ENCODE data around the gene IFNL2.
"Not testable (repeated sequence)": the region's sequence is repeated elsewhere in the genome, so short reads cannot be mapped to it uniquely, and the experiment has no call there.

The IFNL2 gene

DNA sequence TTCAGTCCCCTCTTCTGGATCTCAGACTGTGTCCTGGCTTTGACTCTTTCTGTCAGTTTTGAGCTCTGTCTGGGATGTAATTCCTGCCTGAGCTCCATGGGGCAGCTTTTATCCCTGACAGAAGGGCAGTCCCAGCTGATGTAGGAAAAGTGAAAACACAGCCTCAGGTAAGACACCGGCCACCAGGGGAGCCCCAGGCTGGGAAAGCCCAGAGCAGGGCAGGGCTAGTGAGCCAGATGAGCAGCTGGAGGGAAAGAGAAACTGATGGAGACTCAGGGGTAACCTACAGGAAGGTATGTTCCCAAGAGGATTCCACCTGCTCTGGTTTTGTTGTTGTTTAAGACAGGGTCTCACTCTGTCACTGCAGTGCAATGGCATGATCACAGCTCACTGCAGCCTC is 23.0 kb upstream of the IFNL2 start:
- H3K4me1 Mint-ChIP-seq (ENCODE audit: low read depth); intact Hi-C loops (cut with micrococcal nuclease); H3K9me3 Mint-ChIP-seq; H3K36me3 Mint-ChIP-seq (ENCODE audit: low read depth); H3K4me3 Mint-ChIP-seq; H3K27ac Mint-ChIP-seq: not testable (repeated sequence)
- H3K27me3 Mint-ChIP-seq = peaks cover 42% of the 10 kb centered on the region

- no peak overlapping the region for H3K4me3 Mint-ChIP-seq
These were observed 21.1 kb upstream of the IFNL2 start for GRCh38 chr19:39246951-39247669.

GRCh38 chr19:39247701-39248664 is 20.2 kb upstream of the IFNL2 start:
- Mint-ChIP-seq H3K4me3 (no peak overlapping the region), H3K9me3 (no peaks in the 10 kb centered on the region), H3K27me3 (peaks cover 50% of the 10 kb centered on the region), H3K27ac (no peak overlapping the region), H3K4me1 (ENCODE audit: low read depth) (peaks cover 5% of the 10 kb centered on the region), H3K36me3 (ENCODE audit: low read depth) (no peaks in the 10 kb centered on the region)
- intact Hi-C loops (cut with micrococcal nuclease) = no loop called here

More at GRCh38 chr19:39246951-39247669, 21.1 kb upstream of the IFNL2 start:
- H3K4me1 Mint-ChIP-seq (ENCODE audit: low read depth) = no peaks in the 10 kb centered on the region
- H3K27ac Mint-ChIP-seq = no peak overlapping the region
- H3K9me3 Mint-ChIP-seq = no peaks in the 10 kb centered on the region
- intact Hi-C loops (cut with micrococcal nuclease) = no loop called here
- H3K36me3 Mint-ChIP-seq (ENCODE audit: low read depth) = no peaks in the 10 kb centered on the region
- H3K27me3 Mint-ChIP-seq = peaks cover 44% of the 10 kb centered on the region

GRCh38 chr19:39248806-39249205 is 19.4 kb upstream of the IFNL2 start, which contains the start of gene IFNL4:
TSS of gene IFNL4 (minus strand) at chr19:39248856.
- H3K27ac Mint-ChIP-seq = no peak within 1 kb of the TSS
- H3K9me3 Mint-ChIP-seq = no peaks in the 10 kb centered on the region
- intact Hi-C loops (cut with micrococcal nuclease) = no loop called here
- H3K36me3 Mint-ChIP-seq (ENCODE audit: low read depth) = no peaks in the 10 kb centered on the region
- peaks cover 49% of the 10 kb centered on the region for H3K27me3 Mint-ChIP-seq
- H3K4me1 Mint-ChIP-seq (ENCODE audit: low read depth) = peaks cover 5% of the 10 kb centered on the region
- H3K4me3 Mint-ChIP-seq = no peak within 1 kb of the TSS

GRCh38 chr19:39251081-39251480 is 17.1 kb upstream of the IFNL2 start:
- Mint-ChIP-seq H3K36me3 (ENCODE audit: low read depth) (no peaks in the 10 kb centered on the region), H3K4me1 (ENCODE audit: low read depth) (peaks cover 5% of the 10 kb centered on the region), H3K27ac (no peak overlapping the region), H3K27me3 (peaks cover 51% of the 10 kb centered on the region), H3K9me3 (no peaks in the 10 kb centered on the region), H3K4me3 (no peak overlapping the region)
- intact Hi-C loops (cut with micrococcal nuclease) = no loop called here

DNA sequence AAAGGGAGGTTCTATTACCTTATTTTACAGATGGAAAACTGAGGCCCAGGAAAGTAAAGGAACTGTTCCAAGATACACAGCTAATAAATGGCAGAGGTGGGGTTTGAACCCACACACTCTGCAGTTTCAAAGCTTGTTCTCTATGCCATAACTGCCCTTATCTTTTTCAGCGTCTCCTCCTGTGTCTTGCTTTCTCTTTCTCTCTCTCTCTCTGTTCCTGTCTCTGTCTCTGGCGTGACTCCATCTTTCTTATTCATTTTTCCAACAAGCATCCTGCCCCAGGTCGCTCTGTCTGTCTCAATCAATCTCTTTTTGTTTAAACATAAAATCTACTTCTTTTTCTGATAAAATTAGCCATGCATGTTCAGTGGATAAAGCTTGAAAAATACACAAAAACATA is 16.4 kb upstream of the IFNL2 start:
- no peak overlapping the region for H3K4me3 Mint-ChIP-seq
- H3K27ac Mint-ChIP-seq = no peak overlapping the region
- H3K9me3 Mint-ChIP-seq = no peaks in the 10 kb centered on the region
- intact Hi-C loops (cut with micrococcal nuclease) = no loop called here
- peaks cover 54% of the 10 kb centered on the region for H3K27me3 Mint-ChIP-seq
- H3K36me3 Mint-ChIP-seq (ENCODE audit: low read depth) = no peaks in the 10 kb centered on the region
- H3K4me1 Mint-ChIP-seq (ENCODE audit: low read depth) = peaks cover 5% of the 10 kb centered on the region

DNA sequence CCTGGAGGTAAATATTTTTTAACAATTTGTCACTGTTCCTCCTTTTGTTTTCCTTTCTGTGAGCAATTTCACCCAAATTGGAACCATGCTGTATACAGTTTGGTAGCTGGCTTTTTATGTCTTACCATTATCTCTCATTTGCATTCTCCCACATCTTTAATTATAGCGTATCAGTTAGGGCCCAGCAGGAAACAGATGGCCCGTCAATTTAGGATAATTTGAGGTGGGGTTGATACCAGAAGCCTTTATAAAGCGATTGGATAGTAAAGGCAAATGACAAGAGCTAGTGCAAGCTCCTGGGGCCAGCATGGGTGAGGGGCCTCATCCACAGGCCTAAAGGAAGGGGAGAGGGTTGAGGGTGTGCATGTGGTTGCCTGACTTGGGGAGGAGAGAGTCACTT is 15.7 kb upstream of the IFNL2 start:
- H3K27ac Mint-ChIP-seq = no peak overlapping the region
- intact Hi-C loops (cut with micrococcal nuclease) = no loop called here

GRCh38 chr19:39253374-39254149 is 14.6 kb upstream of the IFNL2 start:
- Mint-ChIP-seq H3K27ac (no peak overlapping the region), H3K27me3 (peaks cover 41% of the 10 kb centered on the region), H3K4me3 (no peak overlapping the region), H3K4me1 (ENCODE audit: low read depth) (peaks cover 5% of the 10 kb centered on the region), H3K9me3 (no peaks in the 10 kb centered on the region), H3K36me3 (ENCODE audit: low read depth) (no peaks in the 10 kb centered on the region)
- intact Hi-C loops (cut with micrococcal nuclease) = no loop called here

More for the DNA sequence above, 15.7 kb upstream of the IFNL2 start:
- H3K9me3 Mint-ChIP-seq = no peaks in the 10 kb centered on the region
- peaks cover 5% of the 10 kb centered on the region for H3K4me1 Mint-ChIP-seq (ENCODE audit: low read depth)
- peaks cover 48% of the 10 kb centered on the region for H3K27me3 Mint-ChIP-seq
- H3K36me3 Mint-ChIP-seq (ENCODE audit: low read depth) = no peaks in the 10 kb centered on the region
- no peak overlapping the region for H3K4me3 Mint-ChIP-seq

- Mint-ChIP-seq H3K9me3 (no peaks in the 10 kb centered on the region), H3K27me3 (peaks cover 31% of the 10 kb centered on the region), H3K4me1 (ENCODE audit: low read depth) (peaks cover 5% of the 10 kb centered on the region), H3K36me3 (ENCODE audit: low read depth) (no peaks in the 10 kb centered on the region), H3K4me3 (no peak overlapping the region), H3K27ac (no peak overlapping the region)
- intact Hi-C loops (cut with micrococcal nuclease) = no loop called here
These were observed 13.5 kb upstream of the IFNL2 start for GRCh38 chr19:39254531-39255345.

GRCh38 chr19:39257227-39257626 is 11.0 kb upstream of the IFNL2 start:
- Mint-ChIP-seq H3K27me3 (peaks cover 23% of the 10 kb centered on the region), H3K9me3 (no peaks in the 10 kb centered on the region), H3K36me3 (ENCODE audit: low read depth) (no peaks in the 10 kb centered on the region), H3K27ac (no peak overlapping the region), H3K4me1 (ENCODE audit: low read depth) (peaks cover 5% of the 10 kb centered on the region), H3K4me3 (no peak overlapping the region)
- intact Hi-C loops (cut with micrococcal nuclease) = no loop called here

DNA sequence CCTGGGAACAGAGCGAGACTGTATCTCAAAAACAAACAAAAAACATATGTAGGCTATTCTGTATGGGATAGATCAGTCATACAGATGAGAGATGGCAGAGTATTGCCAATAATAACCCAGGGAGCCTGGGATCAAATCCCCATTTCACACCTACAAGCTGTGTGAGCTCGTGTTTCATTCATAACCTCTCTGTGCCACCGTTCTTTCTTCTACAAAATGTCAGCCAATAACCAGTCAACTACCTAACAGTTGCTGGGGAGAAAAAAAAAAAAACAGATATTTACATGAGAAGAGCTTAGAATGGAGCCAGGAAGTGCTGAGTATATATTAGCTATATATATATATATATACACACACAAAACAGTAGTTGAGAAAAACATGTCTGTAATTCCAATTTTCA is 6.5 kb upstream of the IFNL2 start:
- H3K9me3 Mint-ChIP-seq = no peaks in the 10 kb centered on the region
- peaks cover 45% of the 10 kb centered on the region for H3K27me3 Mint-ChIP-seq
- no peak overlapping the region for H3K27ac Mint-ChIP-seq

DNA sequence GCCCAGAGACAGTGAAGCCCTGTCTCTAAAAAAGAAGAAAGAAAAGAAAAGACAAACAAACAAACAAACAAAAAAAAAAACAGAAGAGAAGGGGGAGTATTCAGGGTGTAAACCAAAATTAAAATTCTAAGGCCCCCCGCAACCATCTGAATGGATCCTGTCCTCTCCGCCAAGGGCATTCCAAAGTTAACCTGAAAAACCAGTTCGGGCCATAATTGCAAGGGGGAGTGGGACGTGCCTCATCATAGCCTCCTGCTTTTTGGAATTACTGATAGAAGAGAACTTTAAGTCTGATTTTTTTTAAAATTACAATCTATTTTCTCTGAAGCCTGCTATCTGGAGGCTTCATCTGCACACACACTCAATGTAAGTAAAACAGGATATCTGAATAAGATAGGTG is 5.7 kb upstream of the IFNL2 start:
- Mint-ChIP-seq H3K36me3 (ENCODE audit: low read depth) (no peaks in the 10 kb centered on the region), H3K4me1 (ENCODE audit: low read depth) (peaks cover 11% of the 10 kb centered on the region), H3K27ac (no peak overlapping the region), H3K27me3 (peaks cover 49% of the 10 kb centered on the region), H3K4me3 (no peak overlapping the region), H3K9me3 (no peaks in the 10 kb centered on the region)
- intact Hi-C loops (cut with micrococcal nuclease) = no loop called here

More for the DNA sequence above, 6.5 kb upstream of the IFNL2 start:
- Mint-ChIP-seq H3K4me3 (no peak overlapping the region), H3K4me1 (ENCODE audit: low read depth) (peaks cover 11% of the 10 kb centered on the region), H3K36me3 (ENCODE audit: low read depth) (no peaks in the 10 kb centered on the region)
- intact Hi-C loops (cut with micrococcal nuclease) = no loop called here

DNA sequence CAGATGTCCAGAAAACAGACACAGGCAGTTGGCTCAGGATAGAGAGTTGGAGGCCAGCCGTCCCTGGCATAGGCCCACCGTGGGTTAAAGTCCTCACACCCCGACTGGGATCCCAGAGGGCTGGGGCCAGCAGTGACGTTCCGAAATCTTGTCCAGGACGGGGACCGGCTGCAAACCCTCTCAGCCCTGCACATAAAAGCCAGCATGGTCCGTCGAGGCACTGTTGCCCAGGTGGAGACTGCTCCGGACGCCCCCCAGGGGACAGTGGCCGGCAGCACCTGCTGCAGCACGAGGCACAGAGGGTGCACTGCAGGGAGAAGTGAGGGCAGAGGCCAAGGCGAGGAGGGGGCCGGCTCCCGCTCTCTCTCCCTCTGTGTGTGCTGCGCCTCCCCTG is 4.3 kb upstream of the IFNL2 start:
- H3K4me1 Mint-ChIP-seq (ENCODE audit: low read depth) = peaks cover 11% of the 10 kb centered on the region
- H3K36me3 Mint-ChIP-seq (ENCODE audit: low read depth) = no peaks in the 10 kb centered on the region
- H3K4me3 Mint-ChIP-seq = no peak overlapping the region
- peaks cover 52% of the 10 kb centered on the region for H3K27me3 Mint-ChIP-seq
- intact Hi-C loops (cut with micrococcal nuclease) = no loop called here
- no peak overlapping the region for H3K27ac Mint-ChIP-seq
- H3K9me3 Mint-ChIP-seq = no peaks in the 10 kb centered on the region

Data from dendritic cell treated with granulocyte-macrophage colony-stimulating factor and Interleukin-4, amounts not matched to agents 40 ng/mL and 50 ng/mL, for 4 days (primary cell).